HG02981 (cell line): ENCODE results near the gene CRYBG1.
"Not testable (repeated sequence)": the region's sequence is repeated elsewhere in the genome, so short reads cannot be mapped to it uniquely, and the experiment has no call there.

Experiments used
- ATAC-seq: cut with Tn5 transposase; IDR thresholded peaks from one replicate; pipeline ENCODE4 v1.9.1; 2021; ENCODE audit warnings: mild to moderate bottlenecking, moderate library complexity; ENCODE audit not compliant: unreplicated experiment

The CRYBG1 gene

DNA sequence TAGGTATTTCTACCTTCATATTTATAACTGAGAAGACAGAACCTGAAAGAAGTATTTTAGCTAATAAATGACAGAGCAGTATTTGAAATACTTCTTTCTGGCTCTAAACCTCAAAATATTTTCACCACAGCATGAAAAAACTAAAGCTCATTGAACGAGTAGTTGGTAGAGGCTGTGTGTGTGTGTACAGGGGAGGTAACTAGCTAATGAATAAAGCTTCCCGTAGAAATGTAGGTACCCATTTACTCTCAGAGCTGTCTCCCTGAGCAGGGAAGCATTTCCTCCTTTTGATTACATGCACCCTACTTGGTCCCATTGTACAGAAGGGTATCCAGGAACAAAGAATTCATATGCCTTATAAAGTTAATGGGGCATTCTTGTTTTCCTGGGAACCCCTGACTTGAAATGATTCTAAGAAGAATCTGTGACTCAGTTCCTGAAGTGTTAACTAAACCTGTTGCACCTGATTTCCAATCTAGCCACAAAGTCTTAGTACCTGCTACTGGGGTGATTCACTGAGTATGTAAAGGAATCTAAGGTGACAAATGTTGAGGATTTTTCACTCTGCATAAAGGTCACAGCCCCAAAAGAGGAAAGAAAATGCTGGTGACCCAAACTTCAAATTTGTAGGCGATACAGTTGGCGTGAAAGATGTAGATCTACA lies 12.5 kb downstream of the CRYBG1 start:
- no peak for ATAC-seq

DNA sequence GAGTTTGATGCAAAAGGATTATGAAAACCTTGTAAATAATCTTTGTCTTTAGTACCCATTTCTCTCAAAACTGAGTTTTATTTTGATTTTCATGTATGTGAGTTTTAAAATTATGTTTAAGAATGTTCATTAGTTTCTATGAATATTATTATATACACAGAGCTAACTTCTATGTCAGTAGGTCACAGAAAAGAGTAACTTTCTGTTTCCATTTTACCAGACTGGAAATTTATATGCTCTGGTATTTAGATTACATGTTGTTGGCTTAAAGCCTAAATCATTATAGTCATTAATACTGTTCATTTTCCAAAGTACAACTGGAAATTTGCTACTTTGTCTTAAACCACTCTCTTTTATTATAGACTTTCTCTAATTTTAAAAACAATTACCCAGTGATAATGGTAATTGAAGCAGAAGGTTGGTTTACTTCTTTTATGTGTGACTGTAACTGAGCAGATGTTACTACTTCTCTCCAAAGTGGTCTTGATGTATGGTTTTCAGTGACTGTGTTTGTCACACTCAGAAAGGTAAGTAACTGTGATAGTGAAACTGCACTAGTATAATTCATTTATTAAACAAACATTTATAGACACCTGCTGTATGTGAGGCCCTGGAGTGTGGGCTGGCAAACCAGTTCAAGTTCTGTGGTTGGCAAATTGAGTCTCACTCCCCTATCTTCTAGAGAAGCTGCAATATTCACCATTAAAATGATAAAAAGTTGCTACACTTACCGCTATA lies 13.2 kb downstream of the CRYBG1 start:
- ATAC-seq = no peak

DNA sequence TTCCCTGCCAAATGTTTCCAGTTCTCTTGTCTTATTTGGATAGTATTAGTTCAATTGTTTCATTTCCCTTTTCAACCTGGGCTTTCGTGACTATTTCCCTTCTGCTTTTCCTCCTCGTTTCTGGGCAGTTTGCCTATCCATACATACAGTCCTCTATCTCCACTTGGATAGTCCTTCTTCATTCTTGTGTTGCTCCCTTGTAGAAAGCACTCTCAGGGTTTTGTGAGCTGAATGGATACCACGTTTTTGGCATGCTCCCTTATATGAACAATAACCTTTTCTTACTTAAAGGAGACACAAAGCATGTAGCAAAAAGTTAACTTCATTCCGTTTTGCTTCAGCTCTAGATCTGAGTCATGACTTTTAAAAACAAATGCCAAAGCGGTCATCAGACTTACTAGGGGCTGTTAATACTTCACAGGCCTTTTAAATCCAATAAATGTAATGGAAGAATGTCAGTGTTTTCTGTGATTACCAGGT lies 16.6 kb downstream of the CRYBG1 start:
- ATAC-seq = no peak

DNA sequence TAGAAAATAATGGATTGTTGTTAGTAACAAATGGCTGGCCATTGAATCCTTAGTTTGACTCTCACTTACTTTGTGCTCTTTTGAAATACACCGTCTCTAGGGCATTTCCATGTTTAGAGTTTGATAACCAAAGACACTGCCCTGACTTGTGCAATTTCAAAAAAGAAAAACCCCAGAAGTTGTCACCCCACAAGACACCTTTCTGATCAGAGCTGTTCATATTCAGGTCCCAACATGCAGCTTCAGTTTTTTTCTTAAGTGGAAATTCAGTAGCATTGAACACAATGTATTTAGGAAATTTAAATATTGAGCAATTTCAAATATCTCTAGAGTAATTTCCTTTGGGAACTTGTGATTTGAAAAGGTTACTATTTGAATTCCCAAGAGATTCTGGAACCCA lies 19.4 kb downstream of the CRYBG1 start:
- ATAC-seq = no peak

DNA sequence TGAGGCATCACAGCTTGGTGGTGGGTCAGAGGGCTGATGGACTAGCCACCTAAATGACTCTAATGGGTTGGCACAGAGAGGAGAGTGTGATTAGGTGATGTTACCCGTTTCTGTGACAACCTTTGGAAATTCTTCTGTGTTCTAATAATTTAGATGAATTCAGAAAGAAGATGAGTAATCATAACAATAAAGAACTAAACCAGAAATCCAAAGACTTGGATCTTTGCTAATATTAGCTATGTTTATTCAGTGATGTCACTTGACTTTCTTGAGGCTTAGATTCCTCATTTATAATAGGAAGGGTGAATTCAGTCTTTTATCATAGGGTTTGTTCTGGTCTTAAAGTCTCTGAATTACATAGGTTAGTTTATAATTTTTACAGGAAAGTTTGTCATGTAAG lies 19.9 kb downstream of the CRYBG1 start:
- ATAC-seq = no peak

DNA sequence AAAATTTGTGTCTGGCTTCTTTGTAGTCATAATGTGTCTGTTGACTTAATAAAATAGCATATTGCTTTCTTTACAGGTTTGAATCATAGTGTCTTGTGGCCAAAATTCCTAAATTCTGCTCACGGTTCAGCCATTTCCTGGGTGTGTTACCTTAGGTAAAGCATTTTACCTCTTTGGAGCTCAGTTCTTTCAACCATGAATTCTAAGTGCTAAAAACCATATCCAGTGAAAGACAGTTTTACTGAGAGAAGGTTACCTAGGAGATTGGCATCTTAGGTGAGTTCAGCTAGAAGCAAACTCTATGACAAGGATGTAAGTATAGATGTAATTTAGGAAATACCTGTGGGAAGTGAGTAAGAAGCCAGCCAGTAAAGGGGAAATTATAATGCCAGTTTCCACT lies 20.7 kb downstream of the CRYBG1 start:
- no peak for ATAC-seq

DNA sequence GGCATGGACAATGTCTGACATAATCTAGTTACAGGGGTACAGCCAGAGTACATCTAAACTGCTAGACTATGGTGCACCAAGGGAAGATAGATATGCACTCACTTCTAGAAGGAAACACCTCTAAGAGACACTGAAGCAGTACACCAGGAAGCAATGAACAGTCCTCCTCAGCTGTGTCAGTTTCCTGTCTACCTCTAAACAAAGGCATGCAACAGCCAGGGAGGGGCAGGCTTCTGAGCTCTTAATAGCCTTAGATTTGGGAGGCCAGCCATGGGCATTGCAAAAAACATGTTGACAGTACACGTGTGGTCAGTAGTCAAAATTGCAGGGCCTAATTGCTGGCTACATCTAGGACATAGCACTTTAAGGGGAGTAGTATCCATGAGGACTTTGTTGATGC lies 21.4 kb downstream of the CRYBG1 start:
- no peak for ATAC-seq

DNA sequence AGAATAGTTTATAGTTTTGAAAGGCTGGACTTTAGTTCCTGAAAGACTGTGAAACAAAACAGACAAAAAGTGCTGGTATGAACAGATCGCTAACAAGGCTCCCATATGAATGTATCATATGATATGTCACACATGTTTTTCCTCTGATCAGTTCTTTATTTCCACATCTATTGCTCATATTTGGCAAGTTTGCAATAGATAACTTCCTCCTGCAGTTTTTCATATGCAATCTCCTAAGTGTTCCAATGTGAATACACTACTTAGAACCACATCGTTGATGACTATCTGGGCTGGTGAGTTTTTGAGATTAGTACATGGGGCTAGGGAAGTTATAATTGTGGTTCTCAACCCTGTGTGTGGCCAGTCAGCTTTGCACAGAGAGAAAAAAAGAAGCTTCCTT lies 23.1 kb downstream of the CRYBG1 start:
- ATAC-seq = no peak

DNA sequence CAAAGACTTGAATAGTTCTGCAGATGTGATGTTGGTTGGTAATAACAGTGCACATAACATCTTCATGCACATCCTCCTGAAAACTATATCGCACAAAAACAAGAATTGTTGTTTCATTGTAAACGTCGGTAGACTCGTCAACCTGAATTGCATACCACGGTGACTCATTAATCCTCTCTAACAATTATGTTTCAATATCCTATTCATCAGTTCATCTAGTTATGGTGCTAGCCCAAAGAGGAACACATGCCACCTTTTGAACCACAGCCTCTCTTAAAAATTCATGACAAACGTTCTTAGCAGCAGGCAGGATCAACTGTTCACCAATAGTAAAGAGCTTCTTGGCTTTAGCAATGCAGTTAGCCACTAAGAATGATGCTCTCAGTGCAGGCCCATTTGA lies 25.0 kb downstream of the CRYBG1 start:
- no peak for ATAC-seq

DNA sequence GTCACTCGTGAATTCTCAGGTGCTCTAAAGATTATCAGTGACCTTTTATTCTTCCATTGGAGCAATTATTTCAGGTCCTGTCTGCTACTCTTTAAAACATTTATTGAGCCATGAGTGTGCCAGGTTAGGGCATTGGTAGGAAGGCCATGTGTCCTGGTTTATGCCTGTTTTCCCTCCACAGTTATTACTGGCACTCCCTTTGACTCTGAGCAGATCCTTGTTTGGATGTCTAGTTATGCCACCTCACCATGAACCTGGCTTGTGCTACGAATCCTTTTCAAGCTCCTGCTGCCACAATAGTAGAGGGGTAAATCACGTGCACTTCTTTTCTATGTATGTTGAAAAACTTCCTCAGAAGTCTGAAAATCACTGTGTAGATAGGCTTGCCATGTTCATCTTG lies 27.4 kb downstream of the CRYBG1 start:
- ATAC-seq = no peak

DNA sequence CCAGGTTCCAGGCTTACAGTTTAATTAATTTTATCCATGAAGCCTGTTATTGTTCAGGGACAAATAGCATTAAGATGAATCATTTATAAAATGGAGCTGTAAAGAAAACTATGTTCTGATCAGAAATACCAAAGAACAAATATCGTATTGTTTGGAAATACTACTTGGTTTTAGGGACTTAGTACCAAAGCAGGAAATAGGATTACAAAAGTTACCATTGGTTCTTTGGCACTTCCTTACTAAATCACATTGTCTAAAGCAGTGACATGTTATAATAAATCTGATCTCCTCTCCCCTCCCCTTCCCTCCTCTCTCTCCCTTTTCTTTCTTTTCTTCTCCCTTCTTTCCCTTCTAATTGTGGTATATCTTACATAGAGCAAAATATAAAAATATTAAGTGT lies 29.6 kb downstream of the CRYBG1 start:
- ATAC-seq = no peak

DNA sequence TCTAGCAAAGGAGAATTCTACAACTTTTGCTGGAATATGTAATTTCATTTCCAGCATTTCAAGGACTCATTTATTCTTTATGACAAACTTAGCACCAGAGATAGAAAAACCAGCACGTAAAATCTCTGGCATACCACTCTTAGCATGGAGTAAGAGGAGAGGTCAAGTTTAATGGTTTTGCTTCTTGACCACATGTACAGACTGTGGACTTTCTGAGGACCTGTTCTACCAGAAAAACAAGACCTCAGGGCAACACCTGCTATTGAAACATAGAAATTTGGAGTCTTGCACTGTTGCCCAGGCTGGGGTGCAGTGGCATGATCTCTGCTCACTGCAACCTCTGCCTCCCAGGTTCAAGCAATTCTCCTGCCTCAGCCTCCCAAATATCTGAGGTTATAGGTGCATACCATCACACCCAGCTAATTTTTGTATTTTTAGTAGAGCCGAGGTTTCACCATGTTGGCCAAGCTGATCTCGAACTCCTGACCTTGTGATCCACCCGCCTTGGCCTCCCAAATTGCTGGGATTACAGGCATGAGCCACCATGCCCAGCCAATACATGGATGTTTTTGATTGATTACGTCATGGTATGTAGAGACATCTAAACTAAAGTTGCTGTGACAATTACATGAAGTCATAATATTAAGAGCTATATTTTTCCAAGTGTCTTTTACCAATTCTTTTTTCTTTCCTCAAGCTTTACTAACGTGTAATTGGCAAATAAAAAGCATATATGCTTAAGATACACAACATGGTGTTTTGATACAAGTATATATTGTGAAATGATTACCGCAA lies 36.1 kb downstream of the CRYBG1 start:
- no peak for ATAC-seq

DNA sequence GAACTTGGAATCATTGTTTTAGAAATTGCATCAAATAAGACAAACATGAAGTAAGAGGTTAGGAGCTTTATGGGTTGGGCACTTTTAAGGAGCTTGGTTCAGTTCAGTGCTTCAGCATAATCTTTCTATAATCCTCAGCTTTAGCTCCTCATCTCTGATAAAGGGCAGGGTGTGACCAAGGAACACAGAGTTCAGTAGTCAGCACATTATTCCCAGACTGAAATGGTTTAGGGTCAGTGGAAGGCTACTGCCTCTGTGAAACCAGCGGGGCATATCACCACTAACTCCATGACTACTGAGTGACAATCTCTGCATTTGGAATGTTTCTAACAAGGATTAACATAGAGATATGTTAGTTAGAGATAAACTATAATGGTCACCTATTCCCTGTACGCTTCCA lies 36.9 kb downstream of the CRYBG1 start:
- ATAC-seq = no peak

DNA sequence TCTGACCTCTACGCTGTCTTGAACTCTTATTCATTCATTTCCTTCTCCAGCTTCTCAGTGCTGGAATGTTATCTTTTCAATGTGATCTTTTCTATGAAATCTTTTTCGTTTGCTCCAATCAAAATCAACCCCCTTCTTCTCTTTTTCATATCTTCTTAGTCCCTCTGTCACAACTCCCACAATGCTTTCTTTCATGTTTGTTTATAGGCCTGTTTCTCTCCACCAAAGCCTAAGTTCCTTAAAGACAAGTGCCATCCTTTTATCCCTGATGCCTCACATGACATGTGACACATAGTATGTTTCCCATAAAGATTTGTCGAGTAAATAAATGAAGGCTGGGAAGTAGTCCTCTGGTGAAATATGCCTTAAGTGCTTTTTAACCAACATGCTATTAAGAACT lies 38.1 kb downstream of the CRYBG1 start:
- no peak for ATAC-seq

DNA sequence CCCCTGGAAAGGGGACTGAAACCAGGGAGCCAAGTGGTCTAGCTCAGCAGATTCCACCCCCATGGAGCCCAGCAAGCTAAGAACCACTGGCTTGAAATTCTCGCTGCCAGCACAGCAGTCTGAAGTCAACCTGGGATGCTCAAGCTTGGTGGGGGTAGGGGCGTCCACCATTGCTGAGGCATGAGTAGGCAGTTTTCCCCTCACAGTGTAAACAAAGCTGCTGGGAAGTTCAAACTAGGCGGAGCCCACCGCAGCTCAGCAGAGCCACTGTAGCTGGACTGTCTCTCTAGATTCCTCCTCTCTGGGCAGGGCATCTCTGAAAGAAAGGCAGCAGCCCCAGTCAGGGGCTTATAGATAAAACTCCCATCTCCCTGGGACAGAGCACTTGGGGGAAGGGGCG lies 44.5 kb downstream of the CRYBG1 start:
- ATAC-seq = not testable (repeated sequence)

DNA sequence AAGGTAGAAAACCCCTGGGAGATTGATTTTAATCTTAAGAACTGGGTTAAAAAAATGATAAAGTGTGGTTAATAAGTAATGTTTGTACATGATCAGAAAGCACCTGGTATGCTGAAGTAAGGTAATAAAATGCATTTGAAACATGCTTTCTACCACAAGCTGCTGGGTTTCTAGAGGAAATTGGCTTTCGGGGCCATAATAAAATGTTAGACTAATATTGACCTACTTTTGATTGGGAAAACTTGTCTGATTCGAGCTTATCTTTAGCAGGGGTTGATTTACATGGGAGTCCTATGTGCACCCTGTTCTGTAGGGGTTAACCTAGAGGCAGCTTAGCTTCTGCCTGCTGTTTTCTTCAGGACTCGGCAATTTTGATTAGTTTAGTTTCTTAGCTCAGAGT lies 50.5 kb downstream of the CRYBG1 start:
- no peak for ATAC-seq

DNA sequence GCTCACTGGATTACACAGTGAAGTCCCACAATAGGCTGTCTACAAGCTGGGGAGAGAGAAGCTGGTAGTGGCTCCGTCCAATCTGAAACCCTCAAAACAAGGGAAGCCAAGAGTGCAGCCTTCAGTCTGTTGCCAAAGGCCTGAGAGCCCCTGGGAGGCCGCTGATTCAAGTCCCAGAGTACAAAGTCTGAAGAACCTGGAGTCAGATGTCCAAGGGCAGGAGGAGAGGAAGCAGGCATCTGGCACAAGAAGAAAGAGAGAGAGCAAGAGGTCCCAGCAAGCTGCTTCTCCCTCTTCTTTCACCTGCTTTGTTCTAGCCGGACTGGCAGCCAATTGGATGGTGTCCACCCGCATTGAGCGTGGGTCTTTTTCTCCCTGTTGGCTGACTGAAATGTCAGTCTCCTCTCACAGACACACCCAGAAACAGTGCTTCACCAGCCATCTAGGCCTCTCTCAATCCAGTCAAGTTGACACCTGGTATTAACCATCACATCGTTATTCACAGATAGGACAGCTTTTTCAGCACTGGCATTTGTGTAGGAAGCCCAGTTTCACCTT lies 51.2 kb downstream of the CRYBG1 start:
- no peak for ATAC-seq

DNA sequence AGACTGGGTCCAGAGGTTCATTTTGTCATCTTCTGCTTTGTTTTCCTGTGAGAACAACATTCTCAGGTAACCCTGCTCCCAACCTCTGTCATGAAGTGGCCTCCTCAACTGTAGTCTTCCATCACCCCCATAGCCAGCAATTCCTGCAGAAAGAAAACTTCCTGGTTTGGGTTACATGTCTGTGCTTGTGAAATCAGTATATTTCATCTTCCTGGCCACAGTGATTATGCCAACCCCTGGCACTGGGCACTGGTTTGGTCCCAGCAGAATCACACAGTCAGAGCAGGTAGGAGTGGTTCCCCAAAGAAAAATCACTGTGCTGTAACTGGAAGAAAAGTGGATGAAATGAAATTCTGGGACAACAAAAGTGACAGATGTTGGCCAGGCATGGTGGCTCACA lies 52.5 kb downstream of the CRYBG1 start:
- ATAC-seq = no peak

DNA sequence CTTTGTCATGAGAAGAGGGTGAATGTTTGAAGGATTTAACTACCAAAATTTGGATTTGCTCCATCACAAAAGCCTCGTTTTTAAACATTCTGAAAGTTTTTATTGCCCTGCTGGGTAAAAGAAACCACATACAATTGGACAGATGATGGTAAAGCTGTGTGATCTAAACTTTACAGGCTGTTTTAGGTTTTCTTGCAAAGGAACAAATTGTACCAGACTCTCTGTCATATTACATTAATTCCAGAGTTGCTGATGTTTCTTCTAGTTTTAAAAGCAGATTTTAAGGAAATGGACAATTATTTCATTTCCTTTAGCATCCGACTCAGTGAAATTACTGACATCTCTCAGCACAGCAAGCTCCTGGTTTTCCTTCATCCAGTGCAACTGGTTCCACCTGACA lies 53.2 kb downstream of the CRYBG1 start:
- ATAC-seq = no peak

DNA sequence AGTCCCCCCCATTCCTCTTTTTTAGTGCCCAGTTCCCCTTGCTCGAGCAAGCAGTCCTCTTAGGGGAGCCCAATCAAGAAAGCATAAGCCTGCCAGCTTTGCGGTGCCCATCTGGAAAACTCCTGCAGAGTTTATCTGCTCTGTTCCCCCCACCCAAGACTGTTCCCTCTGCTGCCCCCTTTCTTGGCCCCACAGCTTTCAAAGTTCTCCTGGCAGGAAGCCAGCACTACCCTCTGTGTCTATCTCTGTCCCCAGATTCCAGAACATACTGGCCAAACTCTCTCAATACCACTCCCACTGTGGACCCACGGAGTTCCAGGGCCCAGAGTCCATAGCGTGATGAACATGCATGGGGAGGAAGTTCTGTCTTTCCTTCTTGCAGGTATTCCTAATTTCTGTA lies 55.4 kb downstream of the CRYBG1 start:
- no peak for ATAC-seq

DNA sequence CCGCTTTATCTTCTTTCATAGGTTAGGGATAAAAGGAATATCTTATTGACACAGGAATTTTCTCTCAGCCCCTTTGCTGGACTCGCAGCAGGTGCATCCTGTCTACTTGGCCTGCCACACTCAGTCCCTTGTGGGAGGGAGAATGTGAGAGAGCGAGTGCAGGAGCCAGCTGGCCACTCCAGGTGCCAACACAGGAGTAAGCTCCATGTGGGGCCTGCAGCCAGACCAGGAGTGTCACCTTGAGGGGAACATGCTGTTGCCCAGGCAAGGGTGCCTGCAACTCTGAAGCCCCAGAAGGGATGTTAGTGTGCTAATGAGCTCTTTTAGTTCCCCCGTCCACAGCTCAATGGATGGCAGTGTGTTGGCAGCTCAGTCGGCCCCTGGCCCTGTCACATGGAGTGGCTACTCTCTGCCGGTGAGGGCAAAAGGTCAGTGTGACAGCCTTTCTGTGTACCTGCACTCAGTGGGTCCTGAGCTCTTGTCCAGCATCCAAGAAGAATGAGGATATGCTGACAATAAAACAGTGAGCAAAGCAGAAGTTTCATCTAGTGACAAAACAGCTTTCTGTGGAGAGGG lies 57.1 kb downstream of the CRYBG1 start:
- ATAC-seq = no peak
